Prostate gland (tissue), 2 donors: ENCODE results near the gene NXPH1. TPM values are rescaled to one million over a fixed set of nuclear protein-coding genes. Genes with fewer than 3 reads are reported as not detected.

ENCODE experiments used
- DNase-seq: peaks from one replicate; pipeline ENCODE4 v3.0.0-alpha.2; 2019; ENCODE audit warnings: low spot score
- H3K27ac ChIP-seq, 2 donors: fragments of 200-600 bp; sonication (generic); 2 replicates each; pipeline ENCODE4 v1.5.1; 2017 to 2019
- H3K27me3 ChIP-seq: fragments of 200-600 bp; sonication (generic); replicated peaks from 2 replicates; pipeline ENCODE4 v1.5.1; 2019; ENCODE audit not compliant: insufficient read depth
- H3K36me3 ChIP-seq, 2 donors: fragments of 200-600 bp; sonication (generic); 1 replicate in 1 of 2; 2 replicates in 1 of 2; pipeline versions ENCODE4 v1.5.1 to v1.8.1; 2017 to 2019
- H3K4me1 ChIP-seq: fragments of 200-600 bp; sonication (generic); replicated peaks from 2 replicates; pipeline ENCODE4 v1.5.1; 2019
- H3K4me3 ChIP-seq, 2 donors: fragments of 200-600 bp; sonication (generic); 2 replicates each; pipeline ENCODE4 v1.5.1; 2017 to 2019
- H3K9me3 ChIP-seq: fragments of 200-600 bp; sonication (generic); 2 replicates; pipeline ENCODE4 v1.5.1; 2017
- POLR2A ChIP-seq: fragments of 450-650 bp; IDR thresholded peaks from one replicate; pipeline ENCODE4 v1.6.1; 2016; ENCODE audit warnings: antibody characterized with exemption, mild to moderate bottlenecking
- POLR2AphosphoS5 ChIP-seq: sonication (generic); formaldehyde crosslinking; IDR thresholded peaks from one replicate; pipeline ENCODE4 v1.6.1; 2017; ENCODE audit warnings: antibody characterized with exemption
- WGBS: methylation state at CpG from one replicate; pipeline ENCODE4 v1.1.5; 2018; 5-methylcytosine and 5-hydroxymethylcytosine counted together
- intact Hi-C: fragments of 100-400 bp; cut with DNase I; formaldehyde crosslinking; loops from one replicate; pipeline ENCODE4 v1.14.2; 2022
- total RNA-seq, 2 donors: library from RNA; depleted of rRNA; stranded (reverse); fragments of >200 nt; gene quantifications; one replicate each; pipeline ENCODE4 v1.1.0, GENCODE V29; 2016
- TF ChIP-seq, protein P1 (sequence below), 4 experiments: fragments of 200-600 bp in 2 of 4; fragments of 450-650 bp in 2 of 4; sonication (generic) in 2 of 4; IDR thresholded peaks; 1 replicate in 3 of 4; 2 replicates in 1 of 4; pipeline ENCODE4 v1.5.1; 2016 to 2019; ENCODE audit warnings: antibody characterized with exemption in 4 of 4, mild to moderate bottlenecking in 2 of 4, moderate library complexity in 2 of 4

NXPH1 gene
- total RNA-seq, 2 donors from 2014 or later: not detected

DNA sequence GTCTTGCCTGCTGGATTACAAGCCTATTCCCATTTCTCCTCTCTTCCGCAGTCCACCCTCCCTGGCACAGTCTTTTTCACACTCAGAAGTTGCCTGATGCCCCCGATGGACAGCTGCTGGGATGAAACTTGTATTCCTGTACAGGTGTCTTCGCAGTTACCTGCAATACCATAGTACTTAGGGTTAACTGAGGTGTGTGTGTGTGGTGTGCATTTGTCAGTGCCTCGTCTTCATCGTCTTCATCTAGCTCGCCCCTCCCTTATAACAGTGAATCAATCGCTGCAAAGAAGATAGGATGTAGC, 11.0 kb downstream of the NXPH1 start:
- WGBS: 24% methylated on average over 7 of the region's 7 CpGs
- Histone ChIP-seq H3K4me3 (no peak overlapping the region), H3K27ac (no peak overlapping the region), H3K4me1 (no peaks in the 10 kb centered on the region), H3K9me3 (no peaks in the 10 kb centered on the region), H3K36me3 (no peaks in the 10 kb centered on the region), H3K27me3 (peaks cover 40% of the 10 kb centered on the region)
- no peak for DNase-seq
- TF ChIP-seq POLR2AphosphoS5: no peak
- TF ChIP-seq POLR2A: no peak
- TF ChIP-seq, protein P1, sequence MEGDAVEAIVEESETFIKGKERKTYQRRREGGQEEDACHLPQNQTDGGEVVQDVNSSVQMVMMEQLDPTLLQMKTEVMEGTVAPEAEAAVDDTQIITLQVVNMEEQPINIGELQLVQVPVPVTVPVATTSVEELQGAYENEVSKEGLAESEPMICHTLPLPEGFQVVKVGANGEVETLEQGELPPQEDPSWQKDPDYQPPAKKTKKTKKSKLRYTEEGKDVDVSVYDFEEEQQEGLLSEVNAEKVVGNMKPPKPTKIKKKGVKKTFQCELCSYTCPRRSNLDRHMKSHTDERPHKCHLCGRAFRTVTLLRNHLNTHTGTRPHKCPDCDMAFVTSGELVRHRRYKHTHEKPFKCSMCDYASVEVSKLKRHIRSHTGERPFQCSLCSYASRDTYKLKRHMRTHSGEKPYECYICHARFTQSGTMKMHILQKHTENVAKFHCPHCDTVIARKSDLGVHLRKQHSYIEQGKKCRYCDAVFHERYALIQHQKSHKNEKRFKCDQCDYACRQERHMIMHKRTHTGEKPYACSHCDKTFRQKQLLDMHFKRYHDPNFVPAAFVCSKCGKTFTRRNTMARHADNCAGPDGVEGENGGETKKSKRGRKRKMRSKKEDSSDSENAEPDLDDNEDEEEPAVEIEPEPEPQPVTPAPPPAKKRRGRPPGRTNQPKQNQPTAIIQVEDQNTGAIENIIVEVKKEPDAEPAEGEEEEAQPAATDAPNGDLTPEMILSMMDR (IDR thresholded peaks at IDR 0.05): no peak
- intact Hi-C loops: no loop called here

DNA sequence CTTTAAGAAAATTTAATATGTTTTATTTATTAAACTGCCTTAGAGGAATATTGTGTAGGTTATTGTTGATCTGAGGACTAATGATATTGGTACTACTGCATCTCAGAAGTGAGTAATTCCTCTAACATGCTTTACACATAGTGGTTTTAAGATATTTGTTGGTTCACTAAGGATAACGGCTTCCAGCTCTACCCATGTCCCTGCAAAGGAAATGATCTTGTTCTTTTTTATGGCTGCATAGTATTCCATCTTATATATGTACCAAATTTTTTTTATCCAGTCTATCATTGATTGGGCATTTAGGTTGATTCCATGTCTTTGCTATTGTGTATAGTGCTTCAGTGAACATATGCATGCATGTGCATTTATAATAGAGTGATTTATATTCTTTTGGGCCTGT, 20.1 kb downstream of the NXPH1 start:
- no peaks in the 10 kb centered on the region for H3K27me3 ChIP-seq
- no peak for DNase-seq
- no peaks in the 10 kb centered on the region for H3K4me1 ChIP-seq
- intact Hi-C loops: no loop called here
- no peak overlapping the region for H3K27ac ChIP-seq
- H3K9me3 ChIP-seq: no peaks in the 10 kb centered on the region
- WGBS: 79% methylated on average over 1 of the region's 1 CpG
- no peak for TF ChIP-seq POLR2AphosphoS5
- TF ChIP-seq POLR2A: no peak
- TF ChIP-seq, protein P1 (IDR thresholded peaks at IDR 0.05): no peak
- H3K36me3 ChIP-seq: no peaks in the 10 kb centered on the region
- H3K4me3 ChIP-seq: no peak overlapping the region

DNA sequence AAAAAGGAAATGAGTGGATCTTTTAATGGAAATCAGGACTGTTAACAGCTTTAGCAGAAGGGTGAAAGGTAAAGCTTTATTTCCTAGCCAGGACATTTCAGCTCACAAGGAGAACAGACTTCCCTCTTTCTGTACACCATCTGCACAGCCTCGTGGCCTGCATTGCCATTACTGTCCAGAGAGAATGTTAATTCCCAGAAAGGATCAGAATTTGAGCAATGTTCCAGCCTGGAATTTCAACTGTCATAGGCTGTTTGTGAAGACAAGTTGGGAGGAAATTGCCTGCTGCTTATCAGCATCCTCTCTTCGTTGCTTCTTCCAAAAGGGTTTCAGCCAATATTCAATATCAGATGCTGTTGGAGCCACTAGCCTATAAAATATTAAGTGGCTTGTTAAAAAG, 22.0 kb downstream of the NXPH1 start:
- TF ChIP-seq POLR2AphosphoS5: no peak
- TF ChIP-seq POLR2A: no peak
- TF ChIP-seq, protein P1 (IDR thresholded peaks at IDR 0.05): no peak
- H3K4me3 ChIP-seq: no peak overlapping the region
- no peaks in the 10 kb centered on the region for H3K27me3 ChIP-seq
- H3K36me3 ChIP-seq: no peaks in the 10 kb centered on the region
- no peaks in the 10 kb centered on the region for H3K9me3 ChIP-seq
- no peaks in the 10 kb centered on the region for H3K4me1 ChIP-seq
- no peak overlapping the region for H3K27ac ChIP-seq
- DNase-seq: no peak
- intact Hi-C loops: no loop called here
- 47% methylated on average over 2 of the region's 2 CpGs for WGBS

DNA sequence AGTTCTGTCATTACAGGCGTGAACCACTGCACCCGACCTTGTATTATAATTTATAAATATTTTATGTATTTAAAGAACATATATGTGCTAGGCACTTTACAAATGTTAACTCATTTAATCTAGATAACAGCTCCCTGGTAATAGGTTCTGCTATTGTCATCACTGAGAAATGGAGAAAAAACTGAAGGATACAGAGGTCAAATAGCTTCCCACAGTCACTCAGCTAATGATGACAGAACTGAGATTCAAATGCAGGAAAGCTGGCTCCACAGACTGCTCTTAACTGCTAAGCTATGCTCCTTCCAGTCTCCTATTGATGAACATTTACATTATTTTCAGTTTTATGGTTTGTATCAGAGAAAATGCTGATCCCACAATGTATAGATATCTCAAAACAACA, 28.9 kb downstream of the NXPH1 start:
- Histone ChIP-seq H3K36me3 (no peaks in the 10 kb centered on the region), H3K4me3 (no peak overlapping the region), H3K4me1 (no peaks in the 10 kb centered on the region), H3K27me3 (no peaks in the 10 kb centered on the region), H3K27ac (no peak overlapping the region), H3K9me3 (no peaks in the 10 kb centered on the region)
- WGBS: 90% methylated on average over 2 of the region's 2 CpGs
- no peak for TF ChIP-seq POLR2A
- no peak for DNase-seq
- intact Hi-C loops: no loop called here

DNA sequence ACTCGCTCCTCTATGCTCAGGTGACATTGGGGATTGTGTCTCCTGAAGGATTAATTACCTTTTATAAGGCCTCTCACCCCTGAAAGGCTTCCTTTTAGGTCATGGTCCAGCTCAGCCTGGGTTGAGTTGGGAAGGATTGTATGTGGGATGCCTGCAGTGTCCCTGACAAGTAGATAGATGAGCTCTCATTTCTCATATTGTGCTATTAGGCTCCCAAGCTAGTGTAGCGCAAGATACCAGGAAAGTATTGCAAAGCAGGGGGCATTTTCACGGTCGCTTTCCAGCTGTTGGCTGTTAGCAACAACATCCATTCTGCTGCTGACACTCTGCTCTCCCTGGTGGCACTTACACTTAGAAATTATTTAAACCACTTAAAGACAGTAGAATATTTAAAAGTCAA, 31.9 kb downstream of the NXPH1 start:
- intact Hi-C loops: no loop called here
- DNase-seq: no peak
- no peaks in the 10 kb centered on the region for H3K4me1 ChIP-seq
- WGBS: 86% methylated on average over 4 of the region's 4 CpGs
- no peaks in the 10 kb centered on the region for H3K36me3 ChIP-seq
- H3K4me3 ChIP-seq: no peak overlapping the region
- no peak for TF ChIP-seq POLR2A
- TF ChIP-seq, protein P1 (IDR thresholded peaks at IDR 0.05): no peak
- no peak for TF ChIP-seq POLR2AphosphoS5
- no peaks in the 10 kb centered on the region for H3K9me3 ChIP-seq
- no peak overlapping the region for H3K27ac ChIP-seq
- H3K27me3 ChIP-seq: no peaks in the 10 kb centered on the region

DNA sequence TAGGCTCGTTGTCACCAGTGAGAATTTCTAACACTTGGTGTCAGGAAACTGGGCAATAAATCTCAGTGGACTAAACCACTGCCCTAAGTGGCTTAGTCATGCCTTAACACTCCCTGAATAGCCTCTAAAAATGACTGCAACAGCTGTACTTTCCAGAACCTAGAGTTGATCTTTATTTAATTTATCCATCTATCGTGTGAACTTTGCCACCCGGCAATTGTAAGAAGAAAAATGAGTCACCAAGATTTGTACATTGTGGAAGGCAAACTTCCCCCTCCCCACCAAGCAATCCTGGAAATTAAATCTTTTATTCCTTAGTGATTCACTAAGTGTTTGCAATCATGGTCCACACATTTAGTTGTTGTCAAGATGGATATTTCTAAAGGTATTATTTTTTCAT, 47.1 kb downstream of the NXPH1 start:
- H3K36me3 ChIP-seq: no peaks in the 10 kb centered on the region
- 70% methylated on average over 3 of the region's 3 CpGs for WGBS
- intact Hi-C loops: no loop called here
- no peaks in the 10 kb centered on the region for H3K27me3 ChIP-seq
- DNase-seq: no peak
- H3K4me1 ChIP-seq: no peaks in the 10 kb centered on the region
- no peaks in the 10 kb centered on the region for H3K9me3 ChIP-seq
- no peak for TF ChIP-seq POLR2A
- TF ChIP-seq POLR2AphosphoS5: no peak
- TF ChIP-seq, protein P1 (IDR thresholded peaks at IDR 0.05): no peak
- no peak overlapping the region for H3K27ac ChIP-seq
- no peak overlapping the region for H3K4me3 ChIP-seq
